ENCODE data around the gene VPREB3. TPM values are rescaled to one million over a fixed set of nuclear protein-coding genes. Genes with fewer than 3 reads are reported as not detected.

Gene VPREB3
- total RNA-seq, 4 donors from 2014 or later = not detected

GRCh38 chr22:23712256-23712655 lies 42.0 kb downstream of the VPREB3 start:
- no peak for DNase-seq
- Histone ChIP-seq H3K27me3 (no peaks in the 10 kb centered on the region), H3K27ac (no peak overlapping the region), H3K4me1 (peaks cover 8% of the 10 kb centered on the region in 2 donors), H3K36me3 (peaks cover 16 to 39% of the 10 kb centered on the region in 2 donors), H3K4me3 (replicated peaks in 1 of 3) (no peak overlapping the region), H3K9me3 (no peaks in the 10 kb centered on the region)
- intact Hi-C loops (cut with DNase I) = no loop called here
- no peak for TF ChIP-seq POLR2A (IDR thresholded peaks at IDR 0.05)
- TF ChIP-seq CTCF (IDR thresholded peaks at IDR 0.05) = no peak
- WGBS, 2 donors = 93 to 94% methylated on average over 12 of the region's 12 CpGs

- no peaks in the 10 kb centered on the region for H3K27me3 ChIP-seq
- no peaks in the 10 kb centered on the region for H3K9me3 ChIP-seq
- peaks cover 40 to 56% of the 10 kb centered on the region in 2 donors for H3K36me3 ChIP-seq
- DNase-seq = no peak
- H3K4me1 ChIP-seq = no peaks in the 10 kb centered on the region
- TF ChIP-seq POLR2A (IDR thresholded peaks at IDR 0.05) = no peak
- TF ChIP-seq CTCF (IDR thresholded peaks at IDR 0.05) = no peak
- no peak overlapping the region for H3K27ac ChIP-seq
- 94 to 96% methylated on average over 2 of the region's 2 CpGs for WGBS, 2 donors
- no peak overlapping the region for H3K4me3 ChIP-seq (replicated peaks in 1 of 3)
- intact Hi-C loops (cut with DNase I) = no loop called here
Observed at GRCh38 chr22:23709107-23709506, 45.1 kb downstream of the VPREB3 start.

- Histone ChIP-seq H3K36me3 (peaks cover 40 to 56% of the 10 kb centered on the region in 2 donors), H3K9me3 (no peaks in the 10 kb centered on the region), H3K4me1 (no peaks in the 10 kb centered on the region), H3K4me3 (replicated peaks in 1 of 3) (no peak overlapping the region), H3K27me3 (no peaks in the 10 kb centered on the region), H3K27ac (no peak overlapping the region)
- DNase-seq = no peak
- 94 to 98% methylated on average over 1 of the region's 1 CpG for WGBS, 2 donors
- intact Hi-C loops (cut with DNase I) = no loop called here
- TF ChIP-seq POLR2A (IDR thresholded peaks at IDR 0.05) = no peak
- no peak for TF ChIP-seq CTCF (IDR thresholded peaks at IDR 0.05)
Observed at GRCh38 chr22:23708270-23708669, 46.0 kb downstream of the VPREB3 start.

- 88 to 90% methylated on average over 3 of the region's 3 CpGs for WGBS, 2 donors
- H3K4me3 ChIP-seq (replicated peaks in 1 of 3) = no peak overlapping the region
- TF ChIP-seq POLR2A (IDR thresholded peaks at IDR 0.05) (no peak), CTCF (IDR thresholded peaks at IDR 0.05) (no peak)
- no peaks in the 10 kb centered on the region for H3K27me3 ChIP-seq
- intact Hi-C loops (cut with DNase I) = no loop called here
- H3K27ac ChIP-seq = no peak overlapping the region
- no peak for DNase-seq
- H3K9me3 ChIP-seq = no peaks in the 10 kb centered on the region
- H3K4me1 ChIP-seq = no peaks in the 10 kb centered on the region
- H3K36me3 ChIP-seq = peaks cover 40 to 49% of the 10 kb centered on the region in 2 donors
Observed at GRCh38 chr22:23705358-23705757, 48.9 kb downstream of the VPREB3 start.

GRCh38 chr22:23704829-23705228 lies 49.4 kb downstream of the VPREB3 start:
- Histone ChIP-seq H3K4me1 (no peaks in the 10 kb centered on the region), H3K27ac (no peak overlapping the region), H3K9me3 (no peaks in the 10 kb centered on the region), H3K36me3 (peaks cover 40 to 52% of the 10 kb centered on the region in 2 donors), H3K4me3 (replicated peaks in 1 of 3) (no peak overlapping the region), H3K27me3 (no peaks in the 10 kb centered on the region)
- DNase-seq = no peak
- intact Hi-C loops (cut with DNase I) = no loop called here
- TF ChIP-seq POLR2A (IDR thresholded peaks at IDR 0.05) (no peak), CTCF (IDR thresholded peaks at IDR 0.05) (no peak)
- 91 to 95% methylated on average over 3 of the region's 3 CpGs for WGBS, 2 donors
